GM21367 (cell line): ENCODE measurements around the gene HBG1.
"Not testable (repeated sequence)": the region's sequence is repeated elsewhere in the genome, so short reads cannot be mapped to it uniquely, and the experiment has no call there.

ENCODE experiments used
- ATAC-seq: cut with Tn5 transposase; IDR thresholded peaks from one replicate; pipeline ENCODE4 v1.9.1; 2021; ENCODE audit not compliant: unreplicated experiment

HBG1 gene

GRCh38 chr11:5277807-5278382 lies 28.2 kb upstream of the HBG1 start:
- ATAC-seq: no peak

GRCh38 chr11:5276697-5277096 lies 27.0 kb upstream of the HBG1 start:
- no peak for ATAC-seq

- ATAC-seq: no peak
Observed at GRCh38 chr11:5275369-5276110, 25.9 kb upstream of the HBG1 start.

- no peak for ATAC-seq
Observed at GRCh38 chr11:5274395-5274794, 24.7 kb upstream of the HBG1 start.

- ATAC-seq: no peak
Observed at GRCh38 chr11:5272395-5273017, 22.8 kb upstream of the HBG1 start.

GRCh38 chr11:5269715-5270147 lies 20.1 kb upstream of the HBG1 start, which contains the start of gene HBE1:
HBE1 (minus strand) TSS chr11:5269945; CDS start chr11:5269890, 55 bp downstream.
- ATAC-seq: no peak

GRCh38 chr11:5267033-5267563 lies 17.4 kb upstream of the HBG1 start:
- no peak for ATAC-seq

- ATAC-seq: no peak
Observed at GRCh38 chr11:5266609-5267008, 17.0 kb upstream of the HBG1 start.

- ATAC-seq: no peak
Observed at GRCh38 chr11:5265832-5266231, 16.2 kb upstream of the HBG1 start.

GRCh38 chr11:5258543-5259262 lies 9.0 kb upstream of the HBG1 start:
- no peak for ATAC-seq

- ATAC-seq: no peak
Observed at GRCh38 chr11:5257296-5257695, 7.6 kb upstream of the HBG1 start.

GRCh38 chr11:5254646-5255413 lies 5.2 kb upstream of the HBG1 start, which contains the start of gene HBG2:
HBG2 (minus strand) TSS chr11:5254781; CDS start chr11:5254728, 53 bp downstream.
- ATAC-seq: not testable (repeated sequence)

GRCh38 chr11:5254023-5254422 lies 4.4 kb upstream of the HBG1 start:
- ATAC-seq: not testable (repeated sequence)

- not testable (repeated sequence) for ATAC-seq
Observed at GRCh38 chr11:5253440-5253839, 3.8 kb upstream of the HBG1 start.

GRCh38 chr11:5252919-5253265 lies 3.2 kb upstream of the HBG1 start:
- ATAC-seq: no peak

- ATAC-seq: no peak
Observed at GRCh38 chr11:5252192-5252918, 2.7 kb upstream of the HBG1 start.

GRCh38 chr11:5251746-5252145 lies 2.1 kb upstream of the HBG1 start:
- ATAC-seq: no peak

- no peak for ATAC-seq
Observed at GRCh38 chr11:5250543-5251204, 1.0 kb upstream of the HBG1 start.

- ATAC-seq: not testable (repeated sequence)
Observed at GRCh38 chr11:5248498-5248897, 1.2 kb downstream of the HBG1 start.
